CD4-positive, alpha-beta T cell treated with Interleukin-1 beta for 1 hour (primary cell): Measurements from ENCODE around the gene MLC1.
A peak's percentile ranks its signal among the peaks of the same experiment; 100 is the strongest.

ENCODE experiments used
- DNase-seq, 2 donors: peaks; one replicate each; pipeline ENCODE4 v3.0.0-alpha.2; 2020 to 2022

MLC1 gene

DNA sequence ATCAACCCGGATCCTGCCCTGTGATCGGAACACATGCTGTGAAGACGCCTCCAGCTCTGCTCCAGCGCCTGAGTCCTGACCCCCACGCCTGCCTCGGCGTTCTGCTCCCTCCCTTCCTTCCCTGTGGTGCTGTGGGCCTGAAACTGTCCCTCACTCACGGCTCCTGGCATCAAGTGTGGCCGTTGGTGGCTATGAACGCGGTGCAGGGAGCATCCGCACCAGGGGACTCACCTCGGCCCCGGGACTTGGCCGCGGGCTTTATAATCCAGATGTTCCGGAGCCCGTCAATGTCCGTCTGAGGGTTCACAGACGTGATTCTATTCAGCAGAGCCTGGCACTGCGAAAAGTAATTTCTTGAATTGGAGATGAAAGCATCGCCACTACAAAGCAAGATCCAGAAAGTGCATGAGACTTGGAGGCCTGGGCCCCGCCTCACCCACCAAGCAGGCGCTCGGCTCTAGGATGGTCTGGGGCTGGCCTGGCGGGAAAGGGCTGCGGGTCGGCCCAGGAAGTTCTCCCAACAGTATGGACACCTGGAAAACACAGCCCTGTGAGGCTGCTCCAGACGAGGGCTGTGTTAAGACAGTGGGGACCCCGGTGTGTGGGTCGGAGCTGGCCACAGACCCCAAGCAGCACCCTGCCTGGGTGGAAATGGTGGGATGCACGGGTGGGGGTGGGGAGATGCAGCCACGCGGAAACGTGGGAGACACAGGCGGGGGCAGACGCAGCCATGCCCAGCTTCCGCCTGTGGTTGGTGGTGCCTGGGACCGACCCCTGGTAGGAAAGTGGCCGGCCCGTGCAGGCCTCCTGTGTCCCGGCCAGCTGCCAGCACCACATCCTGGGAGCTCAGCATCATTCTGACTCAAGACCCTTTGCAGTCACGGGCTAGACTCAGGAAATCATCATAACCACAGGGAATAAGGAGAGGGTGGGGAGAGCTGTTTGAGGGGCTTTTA lies 50.8 kb downstream of the MLC1 start:
- DNase-seq = no peak

GRCh38 chr22:50032941-50033601 lies 52.2 kb downstream of the MLC1 start:
- DNase-seq = no peak

- DNase-seq = no peak
These were observed 52.9 kb downstream of the MLC1 start for GRCh38 chr22:50032109-50032871.

- DNase-seq = no peak
These were observed 53.8 kb downstream of the MLC1 start for GRCh38 chr22:50031189-50032091.

- peak; percentile 83 for DNase-seq
These were observed 54.7 kb downstream of the MLC1 start for GRCh38 chr22:50030297-50031188.

DNA sequence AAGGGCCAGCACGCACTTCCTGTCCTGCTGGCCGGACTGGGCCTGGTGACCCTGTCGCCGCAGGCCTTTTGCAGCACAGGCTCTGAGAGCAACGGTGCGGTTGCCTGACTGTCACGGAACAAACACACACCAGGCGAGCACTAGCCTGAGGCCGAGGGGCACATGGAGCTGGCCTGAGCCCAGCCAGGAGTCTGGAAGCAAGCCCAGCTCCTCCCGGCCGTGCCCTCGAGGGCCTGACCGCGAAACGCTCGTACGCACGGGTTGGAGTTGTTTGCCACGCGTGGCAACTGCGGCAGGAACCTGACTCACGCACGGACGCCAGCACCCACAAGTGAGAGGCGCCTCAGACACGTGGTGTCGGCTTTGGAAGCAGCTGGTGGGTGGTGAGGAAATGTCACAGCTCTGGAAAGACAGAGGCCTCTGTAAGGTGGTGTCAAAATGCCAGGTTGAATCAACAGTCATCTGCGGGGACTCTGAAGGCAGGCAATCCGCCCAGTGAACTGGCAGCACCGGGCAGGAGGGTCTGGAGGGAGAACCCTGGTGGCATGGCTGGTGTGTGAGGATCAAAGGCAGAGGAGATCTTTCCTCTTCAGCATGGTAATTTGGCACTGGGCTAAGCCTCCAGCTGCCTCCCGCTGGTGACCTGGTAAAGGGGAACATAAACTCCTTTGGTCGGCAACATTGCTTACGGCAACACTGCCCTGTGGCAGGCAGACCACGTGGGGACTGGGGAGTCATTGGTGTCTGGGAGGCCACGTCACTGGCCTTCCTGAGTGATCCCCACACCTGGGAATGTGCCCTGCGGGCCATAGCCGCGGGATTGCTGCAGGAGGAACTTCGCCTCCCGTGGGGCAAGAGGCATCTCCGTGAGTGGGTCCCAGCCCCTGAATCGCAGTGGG lies 57.3 kb downstream of the MLC1 start:
- peak; percentile 22 to 37 for DNase-seq

DNA sequence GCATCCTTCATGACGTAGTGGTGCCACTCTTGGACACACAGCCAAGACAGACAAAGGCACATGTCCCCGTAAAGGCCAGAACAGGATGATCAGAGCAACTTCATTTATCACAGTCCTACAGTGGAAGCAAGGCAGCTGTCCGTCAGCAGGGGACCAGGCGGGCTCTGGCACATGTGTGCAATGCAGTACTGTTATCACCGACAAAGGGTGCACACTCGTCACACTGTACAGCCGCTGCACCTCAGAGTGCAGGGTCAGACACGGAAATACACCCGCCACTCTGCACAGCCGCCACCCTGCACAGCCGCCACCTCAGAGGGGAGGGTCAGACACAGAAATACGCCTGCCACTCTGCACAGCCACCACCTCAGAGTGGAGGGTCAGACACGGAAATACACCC lies 59.2 kb downstream of the MLC1 start:
- no peak for DNase-seq

- DNase-seq = no peak
These were observed 62.9 kb downstream of the MLC1 start for GRCh38 chr22:50022171-50022819.

DNA sequence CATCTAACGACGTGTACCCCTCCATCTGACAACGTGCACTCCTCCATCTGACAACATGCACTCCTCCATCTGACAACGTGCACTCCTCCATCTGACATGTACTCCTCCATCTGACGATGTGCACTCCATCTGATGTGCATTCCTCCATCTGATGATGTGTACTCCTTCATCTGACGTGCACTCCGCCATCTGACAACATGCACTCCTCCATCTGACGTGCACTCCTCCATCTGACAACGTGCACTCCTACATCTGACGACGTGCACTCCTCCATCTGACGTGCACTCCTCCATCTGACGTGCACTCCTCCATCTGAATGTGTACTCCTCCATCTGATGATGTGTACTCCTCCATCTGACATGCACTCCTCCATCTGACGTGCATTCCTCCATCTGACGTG lies 64.6 kb downstream of the MLC1 start:
- DNase-seq = no peak

DNA sequence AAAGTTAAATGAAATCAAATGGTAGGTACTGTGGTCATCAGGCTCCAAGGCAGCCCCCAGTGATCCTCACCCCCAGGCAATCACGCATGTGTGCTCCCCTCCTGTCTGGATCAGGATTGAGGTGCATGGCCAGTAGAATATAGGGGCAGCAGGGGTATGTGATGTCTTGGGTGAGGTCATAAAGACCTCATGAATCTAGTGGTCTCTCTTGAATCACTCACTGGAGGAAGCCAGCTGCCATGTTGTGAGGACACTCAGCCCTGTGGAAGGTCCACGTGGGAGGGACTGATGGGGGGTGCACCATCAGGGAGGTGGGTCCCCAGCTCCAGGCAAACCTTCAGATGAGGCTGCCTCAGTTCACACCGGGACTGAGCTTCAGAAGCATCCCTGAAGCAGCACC lies 65.9 kb downstream of the MLC1 start:
- no peak for DNase-seq

GRCh38 chr22:50018608-50019285 lies 66.5 kb downstream of the MLC1 start:
- peak in 1 of 2 donors; percentile 42 for DNase-seq

- DNase-seq = no peak
These were observed 67.5 kb downstream of the MLC1 start for GRCh38 chr22:50017701-50018224.

GRCh38 chr22:50016988-50017700 lies 68.1 kb downstream of the MLC1 start:
- DNase-seq = peak; percentile 20 to 39

GRCh38 chr22:50016308-50016987 lies 68.8 kb downstream of the MLC1 start:
- DNase-seq = no peak

GRCh38 chr22:50015451-50016307 lies 69.5 kb downstream of the MLC1 start:
- no peak for DNase-seq

DNA sequence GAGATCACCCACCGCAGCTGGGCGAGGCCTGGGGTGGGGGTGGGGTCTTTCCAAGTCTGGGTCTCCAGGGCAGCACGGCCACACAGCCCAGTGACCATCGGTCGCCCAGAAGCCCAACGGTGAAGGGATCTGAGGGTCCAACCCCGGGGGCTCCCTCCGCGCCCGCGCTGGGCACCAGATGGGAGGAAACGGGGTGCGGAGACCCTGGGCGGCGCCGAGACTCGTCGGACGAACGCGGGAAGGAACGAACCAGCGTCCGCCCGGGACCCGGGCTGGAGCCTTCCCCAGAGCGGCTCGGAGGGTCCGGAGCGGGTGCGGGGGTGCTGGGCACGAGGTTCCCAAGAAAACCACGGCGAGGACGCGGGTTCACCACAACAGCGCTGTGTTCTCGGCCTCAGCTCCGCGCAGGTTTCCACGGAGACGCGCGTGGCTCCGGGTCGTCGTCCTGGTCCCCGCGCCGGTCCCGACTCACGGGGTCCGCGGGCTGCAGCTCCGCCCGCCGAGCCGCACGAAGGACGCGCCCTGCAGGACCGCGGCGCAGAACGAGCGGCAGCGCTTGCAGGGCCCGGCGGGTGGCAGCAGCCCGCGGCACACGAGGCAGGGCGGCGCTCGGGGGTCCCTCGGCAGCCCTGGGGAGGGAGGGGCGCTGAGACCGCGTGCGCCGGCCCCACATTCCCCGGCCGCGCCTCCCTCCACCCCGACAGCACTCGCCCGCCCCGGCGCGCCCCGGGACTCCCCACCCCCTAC lies 70.4 kb downstream of the MLC1 start:
- peak; percentile 15 to 21 for DNase-seq
